GM19397 (cell line): Measurements from ENCODE around the gene CD82.
"Not testable (repeated sequence)": the region's sequence is repeated elsewhere in the genome, so short reads cannot be mapped to it uniquely, and the experiment has no call there.

Experiments used
- ATAC-seq: cut with Tn5 transposase; IDR thresholded peaks from one replicate; pipeline ENCODE4 v1.9.1; 2021; ENCODE audit warnings: mild to moderate bottlenecking, moderate library complexity; ENCODE audit not compliant: unreplicated experiment

The CD82 gene

DNA sequence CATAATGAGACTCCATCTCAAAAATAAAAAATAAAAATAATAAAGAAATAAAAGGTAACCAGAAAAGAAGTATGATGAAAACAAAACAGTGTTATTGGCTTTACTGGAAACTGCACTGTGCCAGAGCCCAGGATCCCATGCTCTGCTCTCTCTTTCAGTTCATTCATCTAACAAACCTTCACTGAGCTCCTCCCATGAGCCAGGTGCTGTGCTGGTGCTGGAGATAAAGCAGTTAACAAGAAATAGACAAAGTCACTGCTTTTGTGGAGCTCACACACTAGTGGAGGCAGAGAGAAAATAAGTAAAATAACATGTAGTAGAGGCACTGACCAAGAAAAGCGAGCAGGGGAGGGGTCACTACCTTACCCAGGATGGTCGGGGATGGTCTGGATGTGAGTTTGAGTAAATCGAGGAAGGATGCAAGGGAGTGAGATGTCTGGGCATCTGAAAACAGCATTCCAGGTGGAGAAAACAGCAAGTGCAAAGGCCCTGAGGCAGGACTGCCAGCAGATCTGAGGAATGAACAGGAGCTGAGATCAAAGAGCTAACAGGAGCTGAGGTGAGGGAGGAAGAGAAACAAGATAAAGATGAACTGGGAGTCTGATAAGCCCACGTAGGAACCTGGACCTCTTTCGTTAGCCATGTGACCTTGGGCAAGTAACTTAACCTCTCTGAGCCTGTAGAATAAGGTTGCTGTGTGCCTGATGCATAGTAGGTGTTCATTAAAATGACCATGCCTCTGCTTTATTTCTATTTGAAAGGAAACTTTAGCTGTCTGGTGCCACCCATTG, 31.3 kb upstream of the CD82 start:
- ATAC-seq = no peak

DNA sequence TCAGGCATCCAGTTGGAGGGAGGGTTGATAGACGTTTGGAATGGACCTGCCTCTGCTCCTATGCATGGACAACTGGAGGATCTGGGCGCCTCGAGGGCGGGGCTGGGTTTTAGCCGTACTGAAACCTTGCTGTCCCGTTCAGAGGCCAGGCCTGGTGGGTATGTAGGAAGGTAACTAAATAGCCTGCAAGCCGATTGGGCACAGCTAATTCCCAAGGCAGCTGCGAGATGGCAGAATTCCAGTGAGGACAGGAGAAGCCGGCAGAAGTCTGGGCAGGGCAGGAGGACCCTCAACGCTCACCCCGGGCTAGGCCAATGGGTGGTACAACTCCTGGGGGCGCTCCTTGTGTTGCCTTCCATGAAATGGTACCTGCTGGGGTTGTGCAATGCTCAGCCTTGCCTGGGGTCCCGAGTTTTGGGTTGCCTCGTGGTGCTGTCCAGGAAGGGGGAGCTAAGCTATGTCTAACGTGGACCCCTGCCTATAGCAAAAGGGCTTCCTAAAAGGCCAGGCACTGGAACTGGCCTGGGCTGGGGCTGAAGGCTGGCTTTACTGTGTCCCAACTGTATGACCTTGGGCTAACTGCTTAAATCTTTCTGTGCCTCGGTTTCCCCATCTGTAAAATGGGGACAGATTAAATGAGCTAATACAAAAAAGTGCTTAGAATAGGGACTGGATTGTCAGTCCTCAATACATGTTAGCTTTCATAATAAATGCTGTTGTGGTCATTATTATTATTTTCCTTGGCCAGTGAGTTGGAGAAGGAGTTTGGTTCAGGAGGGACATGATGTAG, 30.1 kb upstream of the CD82 start:
- no peak for ATAC-seq

GRCh38 chr11:44536788-44537516, 28.5 kb upstream of the CD82 start:
- ATAC-seq = no peak

- ATAC-seq = no peak
Observed at GRCh38 chr11:44537679-44538078, 27.8 kb upstream of the CD82 start.

DNA sequence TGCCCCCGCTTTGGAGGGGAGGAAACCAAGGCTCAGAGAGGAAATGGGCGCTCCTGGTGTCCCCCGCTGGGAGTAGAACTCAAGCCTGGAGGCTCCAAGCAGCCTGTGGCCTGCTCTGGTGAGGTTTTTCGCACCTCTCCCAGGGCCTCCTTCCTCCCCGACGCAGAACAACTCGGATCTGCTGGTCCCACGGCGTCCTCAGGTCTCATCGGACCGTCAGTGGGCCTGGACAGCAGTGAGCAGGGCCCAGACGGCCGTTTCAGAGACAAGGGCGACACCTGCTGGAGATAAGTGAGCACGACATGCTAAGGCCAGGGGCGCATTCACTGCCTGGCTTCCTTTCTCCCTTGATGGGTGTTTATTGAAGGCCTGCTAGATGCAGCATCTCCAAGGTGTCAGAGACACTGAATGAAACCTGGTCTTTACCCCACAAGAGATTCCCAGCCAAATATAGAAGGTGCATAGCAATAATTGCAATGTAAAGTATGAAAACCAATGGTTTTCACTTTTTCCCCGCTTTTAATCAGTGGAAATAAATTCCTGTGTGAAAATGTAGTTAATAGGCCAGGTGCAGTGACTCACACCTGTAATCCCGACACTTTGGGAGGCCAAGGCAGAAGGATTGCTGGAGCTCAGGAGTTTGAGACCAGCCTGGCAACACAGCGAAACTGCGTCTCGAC, 26.9 kb upstream of the CD82 start:
- no peak for ATAC-seq

DNA sequence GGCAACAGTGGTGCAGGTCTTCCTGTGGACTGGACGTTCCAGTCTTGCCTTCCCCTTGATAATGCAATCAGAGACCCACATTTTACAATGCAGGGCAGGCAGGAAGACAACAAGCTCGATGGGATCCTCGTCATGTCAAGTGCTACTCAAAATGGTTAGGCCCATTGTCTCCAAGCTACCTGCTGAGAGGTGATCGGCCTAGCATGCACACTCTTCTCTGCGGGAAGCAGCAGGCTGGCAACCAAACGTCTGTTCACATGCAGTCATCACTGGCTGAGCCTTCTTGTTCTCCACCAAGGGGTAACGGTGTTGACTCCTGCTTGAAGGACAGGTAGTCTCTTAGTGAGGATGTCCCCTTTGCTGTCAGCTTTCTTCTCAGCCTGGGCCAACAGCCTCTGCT, 25.5 kb upstream of the CD82 start:
- ATAC-seq = no peak

DNA sequence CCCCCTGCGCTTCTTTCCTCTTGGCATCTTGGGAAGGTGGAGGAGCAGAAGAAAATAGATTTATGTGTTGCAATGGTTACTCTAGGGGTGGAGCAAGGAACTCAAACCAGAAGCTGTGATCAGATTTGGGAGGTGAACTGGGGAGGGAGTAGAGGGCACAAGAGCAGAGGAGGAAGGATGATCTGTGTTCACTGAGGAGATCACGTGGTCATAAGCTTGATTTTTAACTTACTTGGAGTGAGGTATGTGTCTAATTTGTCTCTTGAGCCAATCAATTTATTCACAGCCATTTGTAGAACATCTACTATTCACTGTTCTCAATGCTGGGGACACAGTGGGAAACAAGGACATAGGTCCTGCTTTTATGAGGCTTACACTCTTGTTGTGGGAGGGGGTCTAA, 24.8 kb upstream of the CD82 start:
- no peak for ATAC-seq

DNA sequence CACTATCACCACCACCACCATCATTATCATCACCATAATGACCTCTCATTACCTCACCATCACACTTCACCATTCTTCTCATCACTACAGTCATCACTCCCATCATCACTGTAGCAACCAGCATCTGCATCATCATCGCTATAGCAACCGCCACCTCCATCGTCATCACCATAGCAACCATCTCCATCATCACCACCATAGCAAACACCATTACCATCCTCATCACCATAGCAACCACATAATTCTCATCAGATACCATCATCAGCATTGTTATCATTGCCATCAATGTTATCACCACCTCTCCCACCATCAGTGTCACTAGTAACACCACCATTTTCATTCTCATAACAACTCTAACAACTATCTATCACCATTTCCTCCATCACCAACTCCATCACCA, 23.1 kb upstream of the CD82 start:
- ATAC-seq = no peak

- ATAC-seq = not testable (repeated sequence)
Observed at GRCh38 chr11:44546984-44547383, 18.5 kb upstream of the CD82 start.

DNA sequence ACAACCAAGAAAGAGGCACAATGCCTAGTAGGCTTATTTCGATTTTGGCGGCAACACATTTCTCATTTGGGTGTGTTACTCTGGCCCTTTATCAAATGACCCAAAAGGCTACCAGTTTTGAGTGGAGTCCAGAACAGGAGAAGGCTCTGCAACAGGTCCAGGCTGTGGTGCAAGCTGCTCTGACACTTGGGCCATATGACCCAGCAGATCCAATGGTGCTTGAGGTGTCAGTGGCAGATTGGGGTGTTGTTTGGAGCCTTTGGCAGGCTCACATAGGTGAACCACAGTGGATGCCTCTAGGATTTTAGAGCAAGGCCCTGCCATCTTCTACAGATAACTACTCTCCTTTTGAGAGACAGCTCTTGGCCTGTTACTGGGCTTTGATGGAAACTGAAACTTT, 17.9 kb upstream of the CD82 start:
- not testable (repeated sequence) for ATAC-seq

DNA sequence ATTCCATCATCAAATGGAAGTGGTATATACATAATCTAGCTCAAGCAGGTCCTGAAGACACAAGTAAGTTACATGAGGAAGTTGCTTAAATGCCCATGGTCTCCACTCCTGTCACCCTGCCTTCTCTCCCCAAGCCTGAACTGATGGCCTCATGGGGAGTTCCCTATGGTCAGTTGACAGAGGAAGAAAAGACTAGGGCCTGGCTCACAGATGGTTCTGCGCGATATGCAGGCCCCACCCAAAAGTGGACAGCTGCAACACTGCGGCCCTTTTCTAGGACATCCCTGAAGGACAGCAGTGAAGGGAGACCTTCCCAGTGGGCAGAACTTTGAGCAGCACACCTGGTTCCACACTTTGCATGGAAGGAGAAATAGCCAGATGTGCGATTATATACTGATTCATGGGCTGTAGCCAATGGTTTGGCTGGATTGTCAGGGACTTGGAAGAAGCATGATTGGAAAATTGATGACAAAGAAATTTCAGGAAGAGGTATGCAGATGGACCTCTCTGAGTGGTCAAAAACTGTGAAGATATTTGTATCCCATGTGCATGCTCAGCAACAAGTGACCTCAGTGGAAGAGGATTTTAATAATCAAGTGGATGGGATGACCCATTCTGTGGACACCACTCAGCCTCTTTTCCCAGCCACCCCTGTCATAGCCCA, 17.3 kb upstream of the CD82 start:
- no peak for ATAC-seq

- not testable (repeated sequence) for ATAC-seq
Observed at GRCh38 chr11:44548961-44549749, 16.3 kb upstream of the CD82 start.

DNA sequence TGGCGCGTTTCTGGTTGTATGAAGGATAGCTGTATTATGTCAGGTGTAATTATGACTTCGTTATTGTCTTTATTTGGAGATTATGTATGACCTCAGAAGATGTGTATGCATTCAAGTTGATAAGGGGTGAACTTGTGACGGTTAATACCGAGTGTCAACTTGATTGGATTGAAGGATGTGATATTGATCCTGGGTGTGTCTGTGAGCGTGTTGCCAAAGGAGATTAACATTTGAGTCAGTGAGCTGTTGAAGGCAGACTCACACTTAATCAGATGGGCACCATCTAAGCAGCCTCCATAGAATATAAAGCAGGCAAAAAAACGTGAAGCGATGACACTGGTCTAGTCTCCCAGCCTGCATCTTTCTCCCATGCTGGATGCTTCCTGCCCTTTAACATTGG, 15.3 kb upstream of the CD82 start:
- ATAC-seq = no peak

DNA sequence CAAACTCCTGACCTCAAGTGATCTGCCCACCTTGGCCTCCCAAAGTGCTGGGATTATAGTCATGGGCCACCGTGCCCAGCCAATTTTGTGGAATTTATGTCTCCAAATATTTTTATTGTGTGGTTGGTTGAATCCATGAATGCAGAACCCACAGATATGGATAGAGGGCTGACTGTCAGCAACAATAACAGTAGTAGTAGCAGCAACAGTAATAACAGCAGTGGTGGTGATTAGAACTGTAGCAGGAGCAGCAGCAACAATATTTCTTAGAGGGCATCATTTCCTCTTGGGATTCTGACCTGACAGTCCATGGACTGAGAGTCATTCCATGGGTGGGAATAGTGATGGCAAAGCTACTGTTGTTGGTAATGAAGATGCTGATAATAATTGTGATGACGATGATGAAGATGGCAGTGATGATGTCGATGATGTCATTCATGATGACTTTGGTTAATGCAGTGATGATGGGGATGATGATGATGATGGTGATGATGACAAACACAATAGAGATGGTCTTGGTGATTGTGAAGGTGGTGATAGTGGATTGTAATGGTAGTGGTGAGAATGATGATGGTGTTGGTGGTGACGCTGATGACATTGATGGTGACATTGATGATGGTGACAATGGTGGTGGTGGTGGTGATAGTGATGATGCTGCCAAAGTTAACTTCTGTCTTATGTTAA, 13.9 kb upstream of the CD82 start:
- ATAC-seq = no peak

GRCh38 chr11:44555031-44555800, 10.2 kb upstream of the CD82 start:
- ATAC-seq = no peak

DNA sequence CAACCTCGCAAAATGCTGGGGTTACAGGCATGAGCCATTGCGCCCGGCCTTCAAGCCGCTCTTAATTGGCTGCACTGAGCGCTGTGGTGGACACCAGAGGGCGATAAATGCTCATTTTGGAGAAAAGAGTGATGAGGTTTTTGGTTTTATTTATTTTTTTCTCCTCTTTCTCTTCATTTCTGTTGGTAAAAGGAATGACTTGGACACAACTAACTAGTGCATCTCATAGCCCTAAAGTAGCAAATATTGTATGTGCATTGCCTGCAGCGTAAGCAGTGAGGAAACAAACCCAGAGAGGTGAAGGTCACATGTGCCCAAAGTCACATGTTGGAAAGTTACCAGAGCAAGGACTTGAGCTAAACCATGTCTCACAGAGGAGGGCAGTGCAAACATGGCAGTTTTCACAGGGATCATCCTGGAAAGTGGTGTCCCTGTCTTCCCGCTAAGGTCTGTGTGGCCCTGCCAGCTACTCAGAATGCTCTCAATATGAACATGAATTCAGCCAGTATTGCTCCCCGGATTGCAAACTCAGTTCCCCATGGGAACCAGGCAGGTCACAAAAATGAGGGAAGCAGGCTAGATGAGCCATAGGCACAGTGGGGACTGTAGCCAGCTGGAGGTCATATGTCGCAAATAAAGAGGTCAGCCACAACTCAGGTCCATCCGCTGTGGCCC, 8.6 kb upstream of the CD82 start:
- ATAC-seq = no peak

DNA sequence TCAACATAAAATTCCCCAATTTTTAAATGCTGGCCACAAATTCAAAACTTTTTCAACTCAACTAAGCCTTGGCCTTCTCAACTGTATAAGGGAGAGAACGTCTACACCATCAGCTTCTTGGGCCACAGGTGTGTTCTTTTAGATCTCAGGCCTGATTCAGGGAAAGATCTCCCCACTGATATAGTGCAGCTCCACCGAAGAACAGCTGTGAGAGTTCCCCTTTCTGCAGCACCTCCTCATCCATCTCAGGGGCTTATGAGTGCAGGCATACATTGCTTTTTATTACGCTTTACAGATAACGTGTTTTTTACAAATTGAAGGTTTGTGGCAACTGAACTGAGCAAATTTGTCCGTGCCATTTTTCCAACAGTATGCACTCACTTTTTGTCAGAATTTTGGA, 8.0 kb upstream of the CD82 start:
- ATAC-seq = no peak
